NCI-H446 (cell line): Measurements from ENCODE around the gene KCNJ14.

Experiments
- DNase-seq, 2 experiments: peaks; one replicate each; lab custom pipeline; 2025; lab: John Stamatoyannopoulos, UW

KCNJ14 gene

DNA sequence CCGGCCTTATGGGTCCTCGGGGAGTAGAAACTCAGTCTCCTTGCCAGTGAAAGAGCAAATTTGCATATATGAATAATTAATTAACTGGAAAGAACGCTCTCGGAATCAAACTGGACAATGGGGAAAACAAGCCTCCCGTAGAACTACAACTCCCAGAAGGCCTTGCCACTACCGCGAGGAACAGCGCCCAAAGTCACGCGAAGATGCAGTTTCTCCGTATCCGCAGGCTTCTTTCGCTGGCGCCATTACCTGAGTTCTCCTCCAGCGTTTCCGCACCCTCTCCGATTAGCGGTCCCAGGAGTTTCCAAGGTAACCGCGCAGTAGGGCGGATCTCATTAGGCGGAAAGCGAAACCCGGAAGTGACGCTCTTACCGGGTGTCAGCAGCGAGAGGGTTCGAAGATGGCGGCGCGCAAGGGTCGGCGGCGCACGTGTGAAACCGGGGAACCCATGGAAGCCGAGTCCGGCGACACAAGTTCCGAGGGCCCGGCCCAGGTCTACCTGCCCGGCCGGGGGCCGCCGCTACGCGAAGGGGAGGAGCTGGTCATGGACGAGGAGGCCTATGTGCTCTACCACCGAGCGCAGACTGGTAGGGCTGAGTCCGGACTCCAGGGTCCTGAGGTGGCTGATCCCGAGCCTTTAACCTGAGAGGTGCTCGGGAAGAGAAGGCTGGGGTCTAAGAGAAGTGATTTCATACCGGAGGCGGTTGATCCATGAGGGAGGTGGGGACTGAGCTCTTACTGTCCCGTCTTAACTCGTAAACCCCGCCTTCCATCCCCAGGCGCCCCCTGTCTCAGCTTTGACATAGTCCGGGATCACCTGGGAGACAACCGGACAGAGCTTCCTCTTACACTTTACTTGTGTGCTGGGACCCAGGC, 9.5 kb upstream of the KCNJ14 start, which contains the start of gene GRWD1:
Gene GRWD1 (plus strand): TSS at position 378 of the 876 bp plus-strand sequence. CDS start 23 bp downstream, at position 401.
- peak; percentile 98 to 99 for DNase-seq

DNA sequence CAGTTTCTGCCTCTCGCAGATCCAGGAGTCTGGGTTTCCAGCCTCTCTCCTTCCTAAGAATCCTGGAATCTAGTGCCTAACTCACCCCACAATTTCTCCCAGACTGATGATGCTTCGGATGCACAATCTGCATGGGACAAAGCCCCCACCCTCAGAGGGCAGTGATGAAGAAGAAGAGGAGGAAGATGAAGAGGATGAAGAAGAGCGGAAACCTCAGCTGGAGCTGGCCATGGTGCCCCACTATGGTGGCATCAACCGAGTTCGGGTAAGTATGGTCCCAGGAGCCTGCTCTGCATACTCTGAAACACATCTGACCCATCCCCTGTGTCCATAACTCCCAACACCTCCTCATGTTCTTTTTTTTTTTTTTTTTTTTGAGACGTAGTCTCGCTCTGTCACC, 8.8 kb upstream of the KCNJ14 start:
- DNase-seq, result no peak

DNA sequence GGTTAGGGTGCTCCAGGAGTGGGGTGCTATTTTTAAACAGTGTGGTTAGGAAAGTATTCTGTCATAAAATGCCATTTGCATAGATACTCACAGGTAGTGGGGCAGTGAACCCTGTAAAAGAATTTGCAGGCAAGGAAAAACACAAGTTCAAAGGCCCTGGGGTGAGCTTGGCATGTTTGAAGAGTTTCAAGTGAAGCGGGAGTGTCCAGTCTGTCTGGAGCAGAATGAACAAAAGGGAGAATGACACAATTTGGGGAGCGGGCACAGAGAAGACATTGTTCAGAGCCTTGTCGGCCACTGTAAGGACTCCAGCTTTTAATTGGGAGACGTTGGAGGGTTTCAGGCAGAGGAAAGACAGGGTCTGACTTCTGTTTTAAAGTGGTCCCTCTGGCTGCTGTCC, 6.8 kb upstream of the KCNJ14 start:
- no peak for DNase-seq

DNA sequence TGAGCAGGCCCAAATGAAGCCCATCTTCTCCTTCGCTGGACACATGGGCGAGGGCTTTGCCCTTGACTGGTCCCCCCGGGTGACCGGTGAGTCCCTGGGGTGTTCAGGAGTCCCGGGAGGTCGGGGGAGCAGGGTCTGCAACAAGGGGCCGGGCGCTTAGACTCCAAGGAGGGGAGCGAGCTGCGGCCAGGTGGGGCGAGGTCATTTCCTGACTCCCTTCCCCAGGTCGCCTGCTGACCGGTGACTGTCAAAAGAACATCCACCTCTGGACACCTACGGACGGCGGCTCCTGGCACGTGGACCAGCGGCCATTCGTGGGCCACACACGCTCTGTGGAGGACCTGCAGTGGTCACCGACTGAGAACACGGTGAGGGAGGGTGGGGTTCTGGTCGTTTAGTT, 4.9 kb upstream of the KCNJ14 start:
- DNase-seq, result no peak

DNA sequence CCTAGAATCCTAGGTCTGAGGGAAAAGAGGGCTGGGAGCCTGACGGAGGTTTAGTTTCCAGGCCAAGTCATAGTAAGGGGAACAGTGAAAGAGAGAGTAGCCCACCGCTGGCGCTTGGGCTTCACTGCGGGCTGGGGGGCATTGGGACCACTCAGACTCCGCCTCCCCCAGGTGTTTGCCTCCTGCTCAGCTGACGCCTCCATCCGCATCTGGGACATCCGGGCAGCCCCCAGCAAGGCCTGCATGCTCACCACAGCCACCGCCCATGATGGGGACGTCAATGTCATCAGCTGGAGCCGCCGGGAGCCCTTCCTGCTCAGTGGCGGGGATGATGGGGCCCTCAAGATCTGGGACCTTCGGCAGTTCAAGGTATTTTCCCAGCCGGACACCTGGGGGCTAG, 4.5 kb upstream of the KCNJ14 start:
- no peak for DNase-seq

DNA sequence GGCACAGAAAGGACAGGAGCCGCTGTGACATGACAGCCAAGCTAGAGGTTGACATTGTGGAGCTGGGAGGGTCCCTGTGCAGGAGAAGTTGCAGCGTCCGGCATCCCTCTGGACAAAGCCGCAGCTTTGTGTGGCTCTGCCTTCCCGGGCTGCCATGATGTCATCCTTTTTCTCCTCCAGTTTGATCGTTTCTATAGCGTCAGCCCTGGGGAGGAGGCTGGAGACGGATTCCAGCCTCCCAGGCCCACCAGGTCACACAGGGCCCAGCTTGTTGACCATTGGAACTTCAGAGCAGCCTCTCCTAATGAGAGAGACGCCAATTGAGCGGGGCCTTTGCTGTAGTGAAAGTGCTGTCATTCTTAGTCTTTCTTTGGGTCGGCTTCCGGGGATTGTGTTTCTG, 3.8 kb upstream of the KCNJ14 start:
- no peak for DNase-seq

DNA sequence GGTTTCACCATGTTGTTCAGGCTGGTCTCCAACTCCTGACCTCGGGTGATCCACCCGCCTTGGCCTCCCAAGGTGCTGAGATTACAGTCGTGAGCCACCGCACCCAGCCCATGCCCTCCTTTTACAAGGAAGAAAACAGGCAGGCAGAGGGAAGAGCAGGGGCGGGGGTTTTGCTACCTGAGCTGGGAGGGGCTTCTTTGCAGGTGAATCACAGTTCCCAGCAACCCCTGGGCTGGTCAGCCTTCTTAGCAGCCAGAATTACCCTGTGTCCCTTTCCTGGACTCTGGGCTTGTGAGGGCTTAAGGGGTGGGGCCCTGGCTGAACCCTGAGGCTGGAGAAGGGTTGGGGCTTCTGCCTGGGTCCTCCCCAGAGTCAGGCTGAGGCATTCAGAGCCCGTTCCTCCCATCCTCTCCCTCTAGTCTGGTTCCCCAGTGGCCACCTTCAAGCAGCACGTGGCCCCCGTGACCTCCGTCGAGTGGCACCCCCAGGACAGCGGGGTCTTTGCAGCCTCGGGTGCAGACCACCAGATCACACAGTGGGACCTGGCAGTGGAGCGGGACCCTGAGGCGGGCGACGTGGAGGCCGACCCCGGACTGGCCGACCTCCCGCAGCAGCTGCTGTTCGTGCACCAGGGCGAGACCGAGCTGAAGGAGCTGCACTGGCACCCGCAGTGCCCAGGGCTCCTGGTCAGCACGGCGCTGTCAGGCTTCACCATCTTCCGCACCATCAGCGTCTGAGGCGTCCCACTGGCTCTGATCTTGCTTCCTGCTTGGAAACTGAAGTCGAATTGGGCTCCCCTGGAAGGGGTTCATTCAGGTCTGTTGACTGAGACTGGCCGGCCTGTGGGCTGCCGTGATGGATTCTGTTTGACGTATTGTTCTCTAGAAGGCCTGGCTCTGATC, 2.8 kb upstream of the KCNJ14 start:
- DNase-seq, result no peak

DNA sequence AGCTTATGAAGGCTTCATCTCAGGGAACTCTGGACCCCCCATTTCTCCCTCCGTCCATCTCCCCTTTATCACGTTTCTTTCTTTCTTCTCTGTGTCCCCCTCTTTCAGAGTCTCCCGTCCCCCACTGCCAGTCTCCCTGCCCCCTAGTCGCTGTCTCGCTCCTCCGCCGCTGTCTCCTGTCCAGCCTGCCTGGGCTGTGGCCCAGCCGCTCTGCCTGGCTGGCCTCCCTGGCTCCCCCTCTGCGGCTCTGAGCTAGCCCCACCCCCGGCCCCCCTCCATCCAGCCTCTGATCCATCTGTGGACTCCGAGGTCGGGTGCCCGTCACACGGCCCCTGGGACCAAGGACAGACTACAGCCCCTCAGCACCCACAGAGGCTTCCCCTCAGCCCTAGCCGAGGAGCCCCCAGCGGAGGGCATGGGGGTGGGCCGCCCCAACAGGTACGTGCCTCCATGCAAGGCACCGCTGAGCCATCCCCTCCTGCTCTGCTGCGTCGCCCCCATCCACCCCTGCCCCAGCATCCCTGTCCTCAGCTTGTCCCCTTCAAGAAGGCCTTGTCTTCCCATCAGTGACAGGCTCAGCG, 1.1 kb upstream of the KCNJ14 start:
- no peak for DNase-seq

DNA sequence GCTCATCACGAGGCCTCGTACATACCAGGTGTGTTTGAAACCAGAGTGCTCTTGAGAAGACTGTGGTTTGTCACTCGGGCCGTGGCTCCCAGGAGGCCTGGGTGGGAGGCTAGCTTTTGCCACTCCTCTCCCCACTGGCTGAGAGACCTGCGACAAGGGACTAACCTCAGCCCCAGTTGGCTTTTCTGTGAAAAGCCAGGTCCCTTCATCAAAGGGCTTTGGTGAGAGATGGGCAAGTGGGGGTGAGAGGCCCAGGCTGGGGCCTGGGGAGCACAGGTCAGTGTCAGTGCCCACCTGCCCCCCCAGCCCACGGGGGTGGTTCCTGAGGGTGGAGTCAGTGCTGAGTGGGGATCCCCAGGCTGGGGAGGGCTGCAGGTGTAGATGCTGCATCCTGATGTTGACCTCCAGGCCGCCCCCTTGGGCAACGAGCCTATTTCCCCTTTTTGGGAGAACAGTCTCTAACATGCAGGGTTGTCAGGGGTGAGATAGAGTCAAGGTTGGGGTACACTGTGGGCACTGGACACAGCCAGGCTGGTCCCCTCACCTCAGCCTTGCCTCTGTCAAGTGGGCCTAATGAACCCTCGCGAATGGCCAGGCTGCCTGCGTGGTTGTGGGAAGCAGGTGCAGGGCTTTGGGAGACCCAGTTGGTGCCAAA, 661 bp downstream of the KCNJ14 start:
- DNase-seq, result no peak

DNA sequence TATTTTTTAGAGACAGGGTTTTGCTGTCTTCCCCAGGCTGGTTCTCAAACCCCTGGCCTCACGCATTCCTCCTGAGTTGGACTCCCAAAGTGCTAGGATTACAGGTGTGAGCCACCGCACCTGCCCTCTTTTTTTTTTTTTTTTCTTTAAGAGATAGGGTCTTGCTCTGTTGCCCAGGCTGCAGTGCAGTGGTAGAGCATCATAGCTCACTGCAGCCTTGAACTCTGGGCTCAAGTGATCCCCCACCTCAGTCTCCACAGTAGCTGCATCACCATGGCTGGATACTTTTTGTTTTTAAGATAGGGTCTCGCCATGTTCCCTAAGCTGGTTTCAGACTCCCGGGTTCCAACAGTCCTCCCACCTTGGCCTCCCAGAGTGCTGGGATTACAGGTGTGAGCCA, 1.5 kb downstream of the KCNJ14 start:
- DNase-seq, result no peak

DNA sequence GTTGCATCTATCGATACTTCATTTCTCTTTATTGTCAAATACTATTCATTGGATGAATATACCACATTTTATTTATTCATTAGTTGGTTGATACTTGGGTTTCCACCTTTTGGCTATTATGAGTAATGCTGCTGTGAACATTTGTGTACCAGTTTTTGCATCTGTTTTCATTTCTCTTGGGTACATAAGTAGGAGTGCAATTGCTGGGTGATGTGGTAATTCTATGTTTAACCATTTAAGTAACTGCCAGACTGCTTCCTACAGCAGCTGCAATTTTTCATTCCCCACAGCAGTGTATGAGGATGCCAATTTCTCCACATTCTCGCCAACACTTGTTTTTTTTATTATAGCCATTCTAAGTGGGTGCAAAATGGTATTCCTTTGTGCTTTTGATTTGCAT, 2.6 kb downstream of the KCNJ14 start:
- no peak for DNase-seq

DNA sequence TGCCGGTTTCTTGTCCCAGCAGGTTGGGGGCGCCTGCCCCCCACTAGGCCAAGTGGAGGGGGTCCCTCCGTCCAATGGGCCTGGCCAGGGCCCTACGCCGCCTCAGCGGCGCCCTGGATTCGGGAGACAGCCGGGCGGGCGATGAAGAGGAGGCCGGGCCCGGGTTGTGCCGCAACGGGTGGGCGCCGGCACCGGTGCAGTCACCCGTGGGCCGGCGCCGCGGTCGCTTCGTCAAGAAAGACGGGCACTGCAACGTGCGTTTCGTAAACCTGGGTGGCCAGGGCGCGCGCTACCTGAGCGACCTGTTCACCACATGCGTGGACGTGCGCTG, 6.2 kb downstream of the KCNJ14 start:
- DNase-seq, result no peak

DNA sequence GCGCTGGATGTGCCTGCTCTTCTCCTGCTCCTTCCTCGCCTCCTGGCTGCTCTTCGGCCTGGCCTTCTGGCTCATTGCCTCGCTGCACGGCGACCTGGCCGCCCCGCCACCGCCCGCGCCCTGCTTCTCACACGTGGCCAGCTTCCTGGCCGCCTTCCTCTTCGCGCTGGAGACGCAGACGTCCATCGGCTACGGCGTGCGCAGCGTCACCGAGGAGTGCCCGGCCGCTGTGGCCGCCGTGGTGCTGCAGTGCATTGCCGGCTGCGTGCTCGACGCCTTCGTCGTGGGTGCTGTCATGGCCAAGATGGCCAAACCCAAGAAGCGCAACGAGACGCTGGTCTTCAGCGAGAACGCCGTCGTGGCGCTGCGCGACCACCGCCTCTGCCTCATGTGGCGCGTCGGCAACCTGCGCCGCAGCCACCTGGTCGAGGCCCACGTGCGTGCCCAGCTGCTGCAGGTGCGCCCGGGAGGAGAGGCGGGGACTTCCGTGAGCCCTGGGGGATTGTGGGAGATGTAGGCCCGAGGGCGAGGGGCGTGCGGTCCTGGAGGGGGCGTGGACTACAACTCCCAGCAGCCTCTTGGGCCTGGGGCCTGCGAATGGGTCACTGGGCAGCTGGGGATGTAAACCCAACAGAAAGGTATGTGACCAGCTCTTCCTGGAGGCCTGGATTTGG, 6.7 kb downstream of the KCNJ14 start:
- no peak for DNase-seq

DNA sequence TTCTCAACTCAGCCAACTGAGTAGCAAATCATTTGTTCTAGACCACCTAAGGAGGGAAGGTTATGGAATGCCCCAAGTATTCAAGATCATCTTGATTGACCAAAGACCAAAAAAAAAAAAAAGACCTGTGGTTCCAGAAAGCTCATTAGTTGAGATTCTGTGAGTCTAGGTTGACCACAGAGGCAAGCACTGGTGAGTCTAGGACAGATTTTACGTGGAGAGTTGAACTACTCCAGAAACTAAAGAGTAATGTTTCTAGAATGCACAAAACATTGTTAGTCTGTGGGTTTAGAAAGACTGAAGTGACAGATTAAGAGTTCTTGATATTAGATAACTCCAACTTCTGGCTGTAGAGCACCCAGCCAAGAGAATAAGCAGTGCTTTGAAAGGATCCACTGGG, 9.8 kb downstream of the KCNJ14 start:
- no peak for DNase-seq

DNA sequence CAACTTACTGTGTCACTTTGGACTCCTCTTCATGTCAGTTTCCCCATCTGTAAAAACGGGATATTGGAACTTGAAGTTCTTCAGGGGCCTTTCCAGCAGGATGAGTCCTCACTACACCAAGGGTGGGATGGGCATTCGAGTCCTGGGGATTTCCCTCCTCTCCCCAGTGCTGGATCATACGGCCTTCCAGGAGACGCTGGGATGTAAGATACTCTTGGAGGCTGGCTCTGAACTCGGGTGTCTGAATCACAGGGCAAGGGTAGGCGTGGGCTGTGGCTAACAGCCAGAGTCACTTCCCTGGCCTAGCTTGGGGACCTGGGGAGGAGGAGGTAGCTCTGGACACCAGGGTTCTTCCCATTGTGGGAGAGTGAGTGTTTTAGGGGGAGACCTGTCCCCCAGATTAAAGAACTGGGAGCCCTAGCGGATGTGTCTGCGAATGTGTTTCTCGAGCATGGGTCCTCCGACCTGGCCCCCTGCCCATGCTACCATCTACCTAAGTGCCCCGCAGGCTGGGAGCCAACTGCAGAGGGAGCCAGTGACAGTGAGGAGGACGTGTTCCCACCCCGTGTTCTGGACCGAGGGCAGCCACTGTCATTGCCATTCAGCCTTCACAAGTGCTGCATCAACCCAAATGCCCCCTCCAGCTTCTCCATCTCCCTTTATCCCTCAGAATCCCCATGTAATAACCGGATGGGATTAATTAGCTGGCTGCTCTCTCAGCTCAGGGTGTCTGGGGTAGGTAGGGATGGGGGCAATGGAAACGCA, 11.4 kb downstream of the KCNJ14 start:
- peak in 1 of 2 experiments; percentile 22 for DNase-seq

DNA sequence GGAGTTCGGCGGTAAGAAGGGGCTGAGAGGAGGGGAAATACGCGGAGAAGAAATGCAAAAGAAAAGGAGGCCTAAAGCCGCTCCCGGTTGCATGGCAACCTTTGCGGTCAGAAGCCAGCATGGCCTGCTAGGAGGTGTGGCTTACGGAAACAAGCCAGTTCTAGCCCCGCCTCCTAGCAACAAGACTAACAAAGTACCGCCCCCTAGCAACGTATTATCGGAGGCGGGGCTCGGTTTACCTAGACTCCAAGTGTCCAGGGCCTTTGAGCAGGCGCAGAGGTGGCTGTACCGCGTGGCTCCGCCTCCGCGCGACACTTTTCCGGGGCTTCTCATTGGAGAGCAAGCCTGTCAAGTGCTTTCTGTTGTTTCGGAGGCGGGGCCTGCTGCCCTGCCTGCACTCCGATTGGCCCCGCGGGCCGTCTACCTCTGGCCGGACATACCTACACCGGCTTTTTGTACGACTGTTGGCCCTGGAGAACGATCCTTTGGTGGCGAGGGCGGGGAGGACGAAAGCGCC, 13.5 kb downstream of the KCNJ14 start:
- peak; percentile 99 to 100 for DNase-seq

DNA sequence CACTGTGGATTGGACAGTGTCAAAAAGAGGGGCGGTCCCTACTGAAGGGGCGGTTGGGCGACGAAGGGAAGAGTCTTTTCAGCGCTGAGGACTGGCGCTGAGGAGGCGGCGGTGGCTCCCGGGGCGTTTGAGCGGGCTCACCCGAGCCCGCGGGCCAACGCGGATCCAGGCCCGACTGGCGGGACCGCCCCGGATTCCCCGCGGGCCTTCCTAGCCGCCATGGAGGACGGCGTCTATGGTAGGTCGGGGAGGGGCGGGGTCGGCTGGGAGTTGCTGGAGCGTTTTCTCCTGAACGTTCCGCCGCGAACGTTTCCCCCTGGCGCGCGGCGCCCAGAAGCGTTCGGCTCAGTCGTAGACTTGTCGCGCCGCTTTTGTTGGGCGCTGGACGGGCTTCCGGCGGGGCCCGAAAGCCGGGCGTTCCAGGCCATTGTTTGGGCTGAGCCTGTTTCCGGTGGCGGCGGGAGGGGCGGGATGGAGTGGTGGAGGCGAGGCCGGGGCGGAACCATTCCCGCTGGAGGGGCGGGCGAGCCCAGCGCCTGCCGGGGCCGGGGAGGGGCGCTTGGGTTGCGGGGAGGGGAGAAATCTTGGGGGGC, 14.0 kb downstream of the KCNJ14 start, which contains the start of gene CYTH2:
Gene CYTH2 (plus strand): TSS at position 81 of the 593 bp plus-strand sequence. CDS start 139 bp downstream, at position 220.
- DNase-seq, result peak; percentile 59 to 78

DNA sequence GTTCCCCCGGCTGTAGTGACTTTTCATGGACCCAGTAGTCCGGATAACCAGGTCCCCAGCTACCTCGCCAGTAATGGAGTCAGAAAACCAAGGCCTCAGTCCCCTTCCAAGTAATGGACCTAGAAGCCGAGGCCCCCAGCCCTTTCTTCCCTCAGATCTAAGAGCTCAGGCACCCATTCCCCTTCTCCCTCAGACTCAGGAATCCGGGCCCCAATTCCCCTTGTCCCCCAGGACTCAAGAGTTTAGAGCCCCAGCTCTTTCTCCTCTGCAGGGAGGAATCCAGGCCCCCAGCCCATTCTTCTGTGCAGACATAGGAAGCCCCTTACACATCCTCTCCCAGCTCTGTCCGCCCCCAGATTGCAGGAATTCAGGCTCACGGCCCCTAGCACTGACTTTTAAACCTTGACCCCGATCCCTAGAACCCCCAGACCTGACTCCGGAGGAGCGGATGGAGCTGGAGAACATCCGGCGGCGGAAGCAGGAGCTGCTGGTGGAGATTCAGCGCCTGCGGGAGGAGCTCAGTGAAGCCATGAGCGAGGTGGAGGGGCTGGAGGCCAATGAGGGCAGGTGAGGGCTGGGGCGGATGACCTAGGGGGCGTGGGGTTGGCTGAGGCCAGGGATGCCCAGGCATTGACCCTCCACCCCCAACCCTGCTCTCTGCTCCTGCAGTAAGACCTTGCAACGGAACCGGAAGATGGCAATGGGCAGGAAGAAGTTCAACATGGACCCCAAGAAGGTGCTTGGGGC, 14.7 kb downstream of the KCNJ14 start:
- DNase-seq, result no peak

DNA sequence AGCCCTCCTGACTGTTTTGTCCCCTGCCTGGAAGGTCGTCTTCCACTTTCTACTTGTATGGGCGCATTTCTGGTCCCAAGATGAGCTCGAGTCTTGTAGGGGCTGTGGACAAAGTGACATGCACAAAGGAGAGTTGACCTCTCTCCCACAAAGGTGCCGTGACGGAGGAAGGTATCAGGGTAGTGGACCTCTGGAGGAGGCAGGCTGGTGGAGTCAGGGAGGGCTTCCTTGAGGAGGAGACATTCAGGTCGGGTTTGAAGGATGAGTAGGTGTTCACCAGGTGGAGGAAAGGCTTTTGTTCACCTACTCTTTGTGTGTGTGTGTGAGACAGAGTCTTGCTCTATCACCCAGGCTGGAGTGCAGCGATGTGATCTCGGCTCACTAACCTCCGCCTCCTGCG, 15.5 kb downstream of the KCNJ14 start:
- DNase-seq, result no peak
